Lung microvascular endothelial cell (primary cell): ENCODE results near the gene TMPRSS9. TPM values are rescaled to one million over a fixed set of nuclear protein-coding genes. Genes with fewer than 3 reads are reported as not detected.

ENCODE experiments used
- DNase-seq, 2 donors: peaks; one replicate each; pipeline versions ENCODE4 v3.0.0 to v3.0.0-alpha.2; 2010; ENCODE audit warnings: low read depth in 2 of 2
- total RNA-seq: library from RNA; depleted of rRNA; stranded (reverse); fragments of >200 nt; gene quantifications from 2 replicates; pipeline ENCODE4 v1.2.1, GENCODE V29; 2014

The TMPRSS9 gene
- total RNA-seq, 1 donor from 2014 or later: 0.20 TPM

DNA sequence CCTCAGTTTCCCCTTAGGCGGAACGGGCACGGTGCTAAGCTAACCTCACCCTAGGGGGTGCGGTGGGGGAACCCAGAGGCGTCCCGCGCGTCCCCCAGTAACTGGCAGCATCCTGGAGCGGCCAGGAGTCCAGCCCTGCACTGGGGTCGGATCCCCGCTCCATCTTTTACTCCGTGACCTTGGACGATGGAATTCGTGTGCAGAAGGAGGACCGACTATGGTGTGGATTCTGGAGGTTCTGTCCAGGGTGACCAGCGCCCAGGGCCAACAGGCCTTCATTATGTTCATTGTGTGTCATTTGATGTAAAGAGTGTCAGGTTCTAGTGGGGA, 31.0 kb upstream of the TMPRSS9 start:
- DNase-seq: no peak

- no peak for DNase-seq
Observed at GRCh38 chr19:2329501-2329916, 30.6 kb upstream of the TMPRSS9 start.

DNA sequence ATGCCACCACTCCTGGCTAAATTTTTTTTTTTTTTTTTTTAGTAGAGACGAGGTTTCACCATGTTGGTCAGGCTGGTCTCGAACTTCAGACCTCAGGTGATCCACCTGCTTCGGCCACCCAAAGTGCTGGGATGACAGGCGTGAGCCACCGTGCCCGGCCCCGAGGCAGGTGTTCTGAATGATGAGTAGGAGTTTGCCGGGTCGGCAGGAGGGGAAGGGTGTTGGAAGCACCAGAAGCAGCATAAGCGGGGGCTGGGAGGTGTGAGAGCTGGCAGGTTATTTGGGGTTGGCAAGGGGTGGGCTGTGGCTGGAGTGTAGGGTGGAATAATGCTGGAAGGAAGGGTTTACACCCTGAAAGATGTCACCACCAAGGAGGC, 29.8 kb upstream of the TMPRSS9 start:
- DNase-seq: no peak

GRCh38 chr19:2330632-2331284, 29.3 kb upstream of the TMPRSS9 start:
- DNase-seq: no peak

DNA sequence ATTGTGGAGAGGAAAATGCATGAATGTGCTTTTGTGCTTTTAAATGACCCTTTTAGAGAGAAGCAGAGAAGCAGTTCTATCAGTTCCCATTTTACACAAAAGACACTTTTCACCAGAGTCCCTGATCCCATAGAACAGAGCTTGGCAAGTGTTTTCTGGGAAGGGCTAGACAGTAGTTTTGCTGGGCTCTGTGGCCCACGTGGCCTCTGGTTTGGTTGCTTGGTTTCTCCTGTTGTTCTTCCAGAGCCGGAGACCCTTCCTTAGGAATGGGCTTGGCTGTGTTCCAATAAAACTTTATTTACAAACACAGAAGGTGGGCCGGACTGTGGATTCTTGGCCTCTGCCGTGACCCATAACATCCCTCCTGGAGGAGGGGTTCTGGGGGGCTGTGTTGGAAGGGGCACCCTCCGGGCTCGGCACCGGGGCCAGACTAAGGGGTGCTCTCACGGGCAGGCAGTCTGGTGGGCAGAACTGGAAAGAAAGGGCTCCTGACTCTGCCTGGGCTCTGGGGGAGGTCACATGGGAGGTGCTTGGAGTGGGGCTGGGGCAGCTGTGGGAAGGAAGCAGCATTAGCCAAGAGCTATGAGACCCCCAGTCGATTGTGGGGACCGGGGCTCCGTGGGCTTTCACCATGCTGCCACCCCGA, 28.3 kb upstream of the TMPRSS9 start:
- no peak for DNase-seq

DNA sequence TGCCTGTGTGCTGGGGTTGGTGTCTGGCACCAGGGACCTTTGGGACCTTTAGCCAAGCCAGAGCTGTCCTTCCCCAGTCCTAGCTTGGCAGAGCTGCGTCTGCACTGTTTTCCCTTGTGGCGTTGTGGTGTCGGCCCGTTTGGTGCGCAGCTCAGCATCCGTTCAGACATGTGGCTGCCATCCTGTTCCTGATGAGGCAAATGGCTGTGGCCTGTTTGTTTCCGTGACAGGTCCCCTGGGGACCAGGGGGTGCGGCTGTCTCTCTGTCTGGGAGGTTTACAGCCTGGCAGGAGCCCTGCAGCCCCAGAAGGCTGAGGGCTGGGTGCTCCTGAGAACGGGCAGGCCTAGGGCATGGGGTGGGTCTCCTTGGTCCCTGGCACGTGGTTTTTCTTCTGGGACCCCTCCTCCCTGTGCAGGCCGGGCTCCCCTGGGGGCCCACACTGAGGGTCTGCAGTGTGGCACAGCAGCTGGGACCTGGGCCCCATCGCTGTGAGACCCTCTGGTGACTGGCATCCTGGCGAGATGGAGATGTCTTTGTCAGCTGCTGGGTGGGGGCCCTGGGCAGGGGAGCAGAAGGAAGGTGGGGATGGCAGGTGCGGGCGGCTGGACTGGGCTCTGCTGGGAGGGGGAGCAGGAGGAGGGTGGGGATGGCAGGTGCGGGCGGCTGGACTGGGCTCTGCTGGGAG, 27.6 kb upstream of the TMPRSS9 start:
- DNase-seq: peak in 1 of 2 donors; percentile 61

- DNase-seq: no peak
Observed at GRCh38 chr19:2333027-2333806, 26.8 kb upstream of the TMPRSS9 start.

DNA sequence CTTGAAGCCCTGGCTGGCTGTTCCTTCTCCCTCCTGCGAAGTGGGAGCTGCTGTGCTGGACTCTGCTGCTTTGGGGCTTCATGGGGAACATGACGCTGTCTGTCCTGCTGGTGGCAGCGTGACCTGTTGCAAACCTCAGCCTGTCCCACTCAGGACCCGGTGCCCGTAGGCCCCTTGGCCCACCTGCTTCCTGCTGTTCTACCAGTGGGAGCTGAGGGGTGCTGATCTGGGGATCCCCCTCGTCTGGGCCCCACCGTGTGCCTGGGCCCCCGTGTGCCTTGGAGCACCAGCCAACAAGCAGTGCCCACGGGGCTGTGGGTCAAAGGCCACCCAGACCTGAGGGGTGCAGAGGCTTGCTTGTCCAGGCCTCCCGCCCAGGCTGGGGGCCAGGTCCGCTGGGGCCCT, 26.3 kb upstream of the TMPRSS9 start:
- DNase-seq: peak in 1 of 2 donors; percentile 50

GRCh38 chr19:2334426-2334825, 25.6 kb upstream of the TMPRSS9 start:
- DNase-seq: no peak

DNA sequence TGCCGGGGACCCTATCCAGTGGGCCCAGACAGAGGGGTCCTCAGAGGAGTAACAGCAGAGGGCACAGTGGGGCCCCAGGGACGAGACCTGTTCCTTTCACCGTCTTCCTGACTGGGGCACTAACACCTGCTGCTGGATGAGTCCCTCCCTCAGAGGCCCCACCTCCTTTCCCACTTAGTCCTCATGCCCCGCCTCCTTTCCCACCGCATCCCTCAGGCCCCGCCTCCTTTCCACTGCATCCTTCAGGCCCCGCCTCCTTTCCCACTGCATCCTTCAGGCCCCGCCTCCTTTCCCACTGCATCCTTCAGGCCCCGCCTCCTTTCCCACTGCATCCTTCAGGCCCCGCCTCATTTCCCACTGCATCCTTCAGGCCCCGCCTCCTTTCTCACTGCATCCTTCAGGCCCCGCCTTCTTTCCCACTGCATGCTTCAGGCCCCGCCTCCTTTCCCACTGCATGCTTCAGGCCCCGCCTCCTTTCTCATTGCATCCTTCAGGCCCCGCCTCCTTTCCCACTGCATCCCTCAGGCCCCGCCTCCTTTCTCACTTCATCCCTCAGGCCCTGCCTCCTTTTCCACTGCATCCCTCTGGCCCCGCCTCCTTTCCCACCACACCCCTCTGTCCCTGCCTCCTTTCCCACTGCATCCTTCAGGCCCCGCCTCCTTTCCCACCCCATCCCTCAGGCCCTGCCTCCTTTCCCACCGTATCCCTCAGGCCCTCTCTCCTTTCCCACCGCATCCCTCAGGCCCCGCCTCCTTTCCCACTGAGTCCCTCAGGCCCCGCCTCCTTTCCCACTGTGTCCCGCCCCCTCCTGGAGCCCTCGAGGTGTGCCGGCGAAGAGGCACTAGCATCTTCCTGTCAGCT, 24.8 kb upstream of the TMPRSS9 start:
- DNase-seq: no peak

GRCh38 chr19:2335848-2336247, 24.2 kb upstream of the TMPRSS9 start:
- no peak for DNase-seq

- DNase-seq: no peak
Observed at GRCh38 chr19:2336528-2337328, 23.3 kb upstream of the TMPRSS9 start.

- DNase-seq: peak in 1 of 2 donors; percentile 79
Observed at GRCh38 chr19:2337329-2337707, 22.7 kb upstream of the TMPRSS9 start.

DNA sequence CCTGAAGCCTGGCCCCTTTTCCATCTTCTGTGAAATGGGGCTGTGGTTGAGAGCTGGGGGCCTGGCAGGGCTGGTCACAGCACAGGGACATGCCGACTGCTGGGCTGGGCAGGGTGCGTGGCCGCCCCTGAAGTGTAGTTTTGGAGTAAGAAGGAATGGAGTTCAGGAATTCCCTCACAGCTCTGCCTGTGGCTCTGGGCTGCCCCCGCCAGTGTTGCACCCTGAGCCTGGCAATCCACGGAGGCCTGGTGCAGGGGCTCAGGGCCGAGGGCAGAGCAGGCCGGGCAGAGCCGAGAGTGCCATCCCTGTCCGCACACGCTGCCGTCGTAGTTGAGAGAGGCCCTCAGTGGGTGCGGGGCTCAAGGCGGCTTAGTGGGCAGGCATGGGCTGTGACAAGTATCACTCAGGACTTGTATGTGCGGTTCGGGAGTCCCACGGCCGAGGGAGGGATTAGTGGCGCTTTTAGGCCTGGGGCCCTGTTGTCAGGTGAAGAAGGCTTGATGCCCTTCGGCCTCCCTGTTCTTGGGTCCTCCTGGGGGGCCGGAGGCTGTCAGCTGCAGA, 21.9 kb upstream of the TMPRSS9 start:
- DNase-seq: no peak

GRCh38 chr19:2338751-2339643, 21.1 kb upstream of the TMPRSS9 start:
- no peak for DNase-seq

- DNase-seq: no peak
Observed at GRCh38 chr19:2339644-2340310, 20.3 kb upstream of the TMPRSS9 start.

GRCh38 chr19:2340496-2341243, 19.4 kb upstream of the TMPRSS9 start:
- DNase-seq: no peak

- peak in 1 of 2 donors; percentile 48 for DNase-seq
Observed at GRCh38 chr19:2341244-2341751, 18.8 kb upstream of the TMPRSS9 start.
